ENCODE data around the gene ZNF462.

DNA sequence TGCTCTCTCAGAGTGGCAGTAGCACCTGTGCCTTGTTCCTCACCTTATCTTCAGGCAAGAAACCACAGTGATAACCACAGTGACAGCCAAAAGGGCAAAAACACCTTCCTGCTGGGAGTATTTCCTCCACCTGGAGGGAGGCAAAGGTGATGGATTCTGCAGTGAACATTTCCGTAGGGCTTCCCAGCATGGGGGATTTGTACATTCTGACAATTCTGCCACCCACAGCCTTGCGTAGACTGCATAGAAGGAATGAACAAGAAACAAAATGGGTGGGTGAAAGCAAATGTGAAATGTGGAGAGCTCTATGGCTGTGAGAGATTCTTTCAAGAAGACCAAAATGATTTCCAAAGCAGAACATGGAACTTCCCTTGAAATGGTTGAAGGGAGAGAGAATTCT lies 111.4 kb downstream of the ZNF462 start:
- TF ChIP-seq, protein P1, sequence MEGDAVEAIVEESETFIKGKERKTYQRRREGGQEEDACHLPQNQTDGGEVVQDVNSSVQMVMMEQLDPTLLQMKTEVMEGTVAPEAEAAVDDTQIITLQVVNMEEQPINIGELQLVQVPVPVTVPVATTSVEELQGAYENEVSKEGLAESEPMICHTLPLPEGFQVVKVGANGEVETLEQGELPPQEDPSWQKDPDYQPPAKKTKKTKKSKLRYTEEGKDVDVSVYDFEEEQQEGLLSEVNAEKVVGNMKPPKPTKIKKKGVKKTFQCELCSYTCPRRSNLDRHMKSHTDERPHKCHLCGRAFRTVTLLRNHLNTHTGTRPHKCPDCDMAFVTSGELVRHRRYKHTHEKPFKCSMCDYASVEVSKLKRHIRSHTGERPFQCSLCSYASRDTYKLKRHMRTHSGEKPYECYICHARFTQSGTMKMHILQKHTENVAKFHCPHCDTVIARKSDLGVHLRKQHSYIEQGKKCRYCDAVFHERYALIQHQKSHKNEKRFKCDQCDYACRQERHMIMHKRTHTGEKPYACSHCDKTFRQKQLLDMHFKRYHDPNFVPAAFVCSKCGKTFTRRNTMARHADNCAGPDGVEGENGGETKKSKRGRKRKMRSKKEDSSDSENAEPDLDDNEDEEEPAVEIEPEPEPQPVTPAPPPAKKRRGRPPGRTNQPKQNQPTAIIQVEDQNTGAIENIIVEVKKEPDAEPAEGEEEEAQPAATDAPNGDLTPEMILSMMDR (IDR thresholded peaks at IDR 0.05; ENCODE audit: low read depth, low read length) = no peak
- no peak for TF ChIP-seq MYC (IDR thresholded peaks at IDR 0.05; ENCODE audit: low read depth, low read length)

All from NB4 (cell line).